ENCODE measurements around the gene CTNND2. TPM values are rescaled to one million over a fixed set of nuclear protein-coding genes. Genes with fewer than 3 reads are reported as not detected.
A peak's percentile ranks its signal among the peaks of the same experiment; 100 is the strongest.
"Not testable (repeated sequence)": the region's sequence is repeated elsewhere in the genome, so short reads cannot be mapped to it uniquely, and the experiment has no call there.

The CTNND2 gene
- total RNA-seq, 1 donor from 2014 or later: 18.4 TPM

DNA sequence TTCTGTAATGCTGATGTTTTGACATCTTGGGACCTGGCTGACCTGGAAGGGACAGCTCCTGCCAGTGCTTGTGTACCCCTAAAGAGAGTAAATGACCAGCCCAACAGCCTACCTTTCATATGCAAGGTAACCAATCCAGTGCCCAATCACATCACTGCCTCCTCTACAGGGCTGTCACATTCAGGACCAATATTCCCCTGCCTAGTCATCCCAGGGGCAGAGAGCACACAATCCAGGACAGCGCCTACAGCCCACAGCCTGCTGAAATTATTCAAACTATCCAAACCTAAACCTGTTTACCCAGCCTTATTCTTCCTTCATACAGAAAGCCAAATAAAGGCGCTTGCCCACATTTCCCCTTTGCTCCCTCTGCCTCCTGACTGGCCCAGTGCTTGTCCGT lies 284.1 kb downstream of the CTNND2 start:
- H3K9me3 ChIP-seq (replicated peaks): no peaks in the 10 kb centered on the region
- H3K4me3 ChIP-seq: no peak overlapping the region
- intact Hi-C loops (cut with micrococcal nuclease): no loop called here
- TF ChIP-seq, protein P1, sequence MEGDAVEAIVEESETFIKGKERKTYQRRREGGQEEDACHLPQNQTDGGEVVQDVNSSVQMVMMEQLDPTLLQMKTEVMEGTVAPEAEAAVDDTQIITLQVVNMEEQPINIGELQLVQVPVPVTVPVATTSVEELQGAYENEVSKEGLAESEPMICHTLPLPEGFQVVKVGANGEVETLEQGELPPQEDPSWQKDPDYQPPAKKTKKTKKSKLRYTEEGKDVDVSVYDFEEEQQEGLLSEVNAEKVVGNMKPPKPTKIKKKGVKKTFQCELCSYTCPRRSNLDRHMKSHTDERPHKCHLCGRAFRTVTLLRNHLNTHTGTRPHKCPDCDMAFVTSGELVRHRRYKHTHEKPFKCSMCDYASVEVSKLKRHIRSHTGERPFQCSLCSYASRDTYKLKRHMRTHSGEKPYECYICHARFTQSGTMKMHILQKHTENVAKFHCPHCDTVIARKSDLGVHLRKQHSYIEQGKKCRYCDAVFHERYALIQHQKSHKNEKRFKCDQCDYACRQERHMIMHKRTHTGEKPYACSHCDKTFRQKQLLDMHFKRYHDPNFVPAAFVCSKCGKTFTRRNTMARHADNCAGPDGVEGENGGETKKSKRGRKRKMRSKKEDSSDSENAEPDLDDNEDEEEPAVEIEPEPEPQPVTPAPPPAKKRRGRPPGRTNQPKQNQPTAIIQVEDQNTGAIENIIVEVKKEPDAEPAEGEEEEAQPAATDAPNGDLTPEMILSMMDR (IDR thresholded peaks at IDR 0.05; ENCODE audit: borderline replicate concordance): no peak
- H3K36me3 ChIP-seq: no peaks in the 10 kb centered on the region
- H3K27me3 ChIP-seq (ENCODE audit: low read depth): no peaks in the 10 kb centered on the region
- DNase-seq: no peak
- H3K27ac ChIP-seq (replicated peaks): no peak overlapping the region
- H3K4me1 ChIP-seq: peaks cover 12% of the 10 kb centered on the region

DNA sequence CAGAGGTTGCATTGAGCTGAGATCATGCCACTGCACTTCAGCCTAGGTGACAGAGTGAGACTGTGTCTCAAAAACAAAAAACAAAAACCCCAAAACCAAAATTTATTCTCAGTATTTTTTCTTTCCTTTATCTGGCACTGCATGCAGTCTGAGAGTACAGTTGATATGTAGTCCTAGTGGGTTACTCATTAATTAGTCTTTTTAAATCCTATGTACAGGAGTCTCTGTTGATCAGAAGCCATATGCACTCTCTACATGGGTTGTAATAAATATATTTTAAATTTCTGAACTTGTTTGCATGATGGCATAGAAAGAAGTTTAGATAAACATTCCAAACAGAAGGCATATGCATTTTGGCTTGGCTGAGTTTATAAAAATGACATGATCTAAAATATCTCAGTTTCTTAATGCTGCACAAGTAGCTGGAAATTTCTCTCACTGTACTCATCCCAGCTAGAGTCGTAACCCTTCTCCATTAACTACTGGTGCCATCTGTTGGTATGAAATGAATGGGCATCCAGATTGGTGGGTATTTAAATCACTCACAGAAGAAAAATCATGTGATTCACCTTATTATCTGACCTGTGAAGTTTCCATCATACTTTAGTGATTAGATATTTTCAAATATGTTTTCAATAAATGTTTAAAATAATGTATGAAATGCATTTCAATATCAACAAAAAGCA lies 284.8 kb downstream of the CTNND2 start:
- TF ChIP-seq, protein P1 (IDR thresholded peaks at IDR 0.05; ENCODE audit: borderline replicate concordance): peak; percentile 62
- H3K27me3 ChIP-seq (ENCODE audit: low read depth): no peaks in the 10 kb centered on the region
- H3K9me3 ChIP-seq (replicated peaks): no peaks in the 10 kb centered on the region
- no peak overlapping the region for H3K4me3 ChIP-seq
- no peak for DNase-seq
- no peak overlapping the region for H3K27ac ChIP-seq (replicated peaks)
- H3K36me3 ChIP-seq: no peaks in the 10 kb centered on the region
- peaks cover 12% of the 10 kb centered on the region for H3K4me1 ChIP-seq
- intact Hi-C loops (cut with micrococcal nuclease): no loop called here

DNA sequence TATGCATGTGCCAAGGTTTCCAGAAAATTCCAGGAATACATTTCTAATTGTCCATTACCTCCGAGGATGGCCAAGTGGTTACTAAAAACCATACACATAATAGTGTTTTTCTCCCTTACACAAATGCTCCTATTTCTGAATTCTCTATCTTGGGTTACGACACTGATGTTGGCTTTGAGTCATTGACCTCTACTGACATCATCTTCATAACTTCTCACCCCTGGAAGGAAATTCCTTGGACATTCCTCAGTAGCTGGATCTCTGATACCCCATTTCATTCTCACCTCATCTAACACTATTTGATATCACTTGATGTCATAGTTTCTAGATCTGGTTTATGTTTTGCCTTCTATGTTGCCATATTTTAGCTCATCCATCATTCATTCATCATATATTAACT lies 287.2 kb downstream of the CTNND2 start:
- H3K4me3 ChIP-seq: no peak overlapping the region
- no peak overlapping the region for H3K27ac ChIP-seq (replicated peaks)
- H3K4me1 ChIP-seq: peaks cover 12% of the 10 kb centered on the region
- no peaks in the 10 kb centered on the region for H3K9me3 ChIP-seq (replicated peaks)
- intact Hi-C loops (cut with micrococcal nuclease): no loop called here
- TF ChIP-seq, protein P1 (IDR thresholded peaks at IDR 0.05; ENCODE audit: borderline replicate concordance): no peak
- H3K27me3 ChIP-seq (ENCODE audit: low read depth): no peaks in the 10 kb centered on the region
- no peak for DNase-seq
- no peaks in the 10 kb centered on the region for H3K36me3 ChIP-seq

DNA sequence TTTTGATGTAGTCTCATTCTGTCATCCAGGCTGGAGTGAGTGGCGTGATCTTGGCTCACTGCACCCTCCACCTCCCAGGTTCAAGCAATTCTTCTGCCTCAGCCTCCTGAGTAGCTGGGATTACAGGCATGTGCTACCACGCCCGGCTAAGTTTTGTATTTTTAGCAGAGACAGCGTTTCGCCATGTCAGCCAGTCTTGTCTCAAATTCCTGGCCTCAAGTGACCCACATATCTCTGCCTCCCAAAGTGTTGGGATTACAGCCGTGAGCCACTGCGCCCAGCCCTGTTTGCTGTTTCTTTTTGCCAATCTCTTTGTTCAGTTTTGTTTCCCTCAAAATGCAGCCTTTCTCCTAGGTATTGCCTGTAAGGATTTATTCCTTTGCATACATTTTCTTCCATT lies 287.6 kb downstream of the CTNND2 start:
- peaks cover 12% of the 10 kb centered on the region for H3K4me1 ChIP-seq
- H3K36me3 ChIP-seq; H3K9me3 ChIP-seq (replicated peaks); H3K27me3 ChIP-seq (ENCODE audit: low read depth); H3K4me3 ChIP-seq; H3K27ac ChIP-seq (replicated peaks); intact Hi-C loops (cut with micrococcal nuclease); DNase-seq: not testable (repeated sequence)

DNA sequence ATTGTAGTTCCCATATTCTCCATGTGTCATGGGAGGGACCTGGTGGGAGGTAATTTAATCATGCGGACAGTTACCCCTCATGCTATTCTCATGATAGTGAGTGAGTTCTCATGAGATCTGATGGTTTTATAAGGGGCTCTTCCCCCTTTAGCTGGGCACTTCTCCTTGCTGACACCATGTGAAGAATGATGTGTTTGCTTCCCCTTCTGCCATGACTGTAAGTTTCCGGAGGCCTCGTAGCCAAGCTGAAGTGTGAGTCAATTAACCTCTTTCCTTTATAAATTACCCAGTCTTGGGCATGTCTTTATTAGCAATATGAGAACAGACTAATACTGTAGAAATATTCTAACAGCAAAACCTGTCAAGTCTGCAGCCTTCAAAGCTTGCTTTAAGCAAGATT lies 293.2 kb downstream of the CTNND2 start:
- no peak overlapping the region for H3K27ac ChIP-seq (replicated peaks)
- intact Hi-C loops (cut with micrococcal nuclease): no loop called here
- H3K4me1 ChIP-seq: peaks cover 7% of the 10 kb centered on the region
- no peaks in the 10 kb centered on the region for H3K27me3 ChIP-seq (ENCODE audit: low read depth)
- DNase-seq: no peak
- H3K36me3 ChIP-seq: no peaks in the 10 kb centered on the region
- TF ChIP-seq, protein P1 (IDR thresholded peaks at IDR 0.05; ENCODE audit: borderline replicate concordance): no peak
- H3K4me3 ChIP-seq: no peak overlapping the region
- no peaks in the 10 kb centered on the region for H3K9me3 ChIP-seq (replicated peaks)

DNA sequence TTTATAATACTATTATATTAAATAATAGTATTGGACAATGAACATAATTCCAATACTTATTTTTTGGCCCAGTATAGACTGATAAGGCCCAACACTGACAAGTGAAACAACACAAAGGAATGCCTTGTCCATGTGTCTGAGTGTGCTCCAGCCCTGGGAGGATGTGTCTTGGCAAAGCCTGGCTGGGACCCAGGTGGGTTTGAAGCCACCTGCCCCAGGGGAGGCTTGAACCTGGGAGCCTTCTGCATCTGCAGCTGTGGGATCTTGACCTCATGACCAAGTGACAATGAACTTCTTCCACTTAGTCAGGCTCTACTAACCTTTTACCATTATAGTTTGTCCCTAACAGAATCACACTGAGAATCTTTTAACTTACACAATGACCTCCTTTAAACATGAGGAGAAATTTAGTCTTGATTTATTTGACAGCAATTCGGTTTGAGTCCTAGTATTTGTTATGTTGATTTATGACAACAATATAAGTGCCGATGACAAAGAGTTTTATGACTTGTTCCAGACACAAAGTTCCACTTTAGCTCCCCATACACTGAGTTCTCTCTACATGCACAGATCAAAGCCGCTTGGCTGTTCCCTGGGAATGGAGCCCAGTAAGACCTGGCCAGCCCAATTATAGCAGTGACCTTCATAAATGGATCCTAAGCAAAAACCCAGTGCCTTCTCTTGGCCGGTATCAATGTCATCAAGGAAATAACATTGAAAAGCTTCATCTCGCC lies 294.5 kb downstream of the CTNND2 start:
- H3K36me3 ChIP-seq: no peaks in the 10 kb centered on the region
- TF ChIP-seq, protein P1 (IDR thresholded peaks at IDR 0.05; ENCODE audit: borderline replicate concordance): no peak
- peak; percentile 30 for DNase-seq
- peaks cover 4% of the 10 kb centered on the region for H3K4me1 ChIP-seq
- peak overlapping the region; percentile 67 for H3K27ac ChIP-seq (replicated peaks)
- intact Hi-C loops (cut with micrococcal nuclease): no loop called here
- H3K27me3 ChIP-seq (ENCODE audit: low read depth): no peaks in the 10 kb centered on the region
- H3K4me3 ChIP-seq: no peak overlapping the region
- H3K9me3 ChIP-seq (replicated peaks): no peaks in the 10 kb centered on the region
